COLO829 (cell line): ENCODE data around the gene PHKA2.

Experiments
- DNase-seq: peaks from one replicate; pipeline ENCODE4 v3.0.0; 2012; ENCODE audit warnings: low spot score

The PHKA2 gene

GRCh38 chrX:18887825-18888212 lies 96.1 kb downstream of the PHKA2 start:
- no peak for DNase-seq

GRCh38 chrX:18887177-18887824 lies 96.6 kb downstream of the PHKA2 start:
- DNase-seq = no peak

- peak; percentile 8 for DNase-seq
Measured at GRCh38 chrX:18886344-18887161, 97.4 kb downstream of the PHKA2 start.

GRCh38 chrX:18886005-18886343 lies 97.9 kb downstream of the PHKA2 start:
- DNase-seq = no peak

GRCh38 chrX:18885328-18886004 lies 98.4 kb downstream of the PHKA2 start:
- DNase-seq = no peak

- no peak for DNase-seq
Measured at GRCh38 chrX:18884916-18885315, 99.0 kb downstream of the PHKA2 start.

- no peak for DNase-seq
Measured at GRCh38 chrX:18883961-18884765, 99.8 kb downstream of the PHKA2 start.

GRCh38 chrX:18883234-18883960 lies 100.5 kb downstream of the PHKA2 start:
- DNase-seq = no peak

GRCh38 chrX:18879144-18879543 lies 104.8 kb downstream of the PHKA2 start:
- DNase-seq = no peak

- no peak for DNase-seq
Measured at GRCh38 chrX:18877469-18877868, 106.4 kb downstream of the PHKA2 start.

- no peak for DNase-seq
Measured at GRCh38 chrX:18875256-18875878, 108.5 kb downstream of the PHKA2 start.

- no peak for DNase-seq
Measured at GRCh38 chrX:18874560-18875255, 109.2 kb downstream of the PHKA2 start.

GRCh38 chrX:18873836-18874235 lies 110.1 kb downstream of the PHKA2 start:
- no peak for DNase-seq

- peak; percentile 73 for DNase-seq
Measured at GRCh38 chrX:18873189-18873791, 110.6 kb downstream of the PHKA2 start.

GRCh38 chrX:18872621-18873020 lies 111.3 kb downstream of the PHKA2 start:
- no peak for DNase-seq

GRCh38 chrX:18871970-18872369 lies 111.9 kb downstream of the PHKA2 start:
- no peak for DNase-seq

- DNase-seq = no peak
Measured at GRCh38 chrX:18871161-18871890, 112.6 kb downstream of the PHKA2 start.

- no peak for DNase-seq
Measured at GRCh38 chrX:18864390-18864920, 119.5 kb downstream of the PHKA2 start.

GRCh38 chrX:18861511-18861910 lies 122.4 kb downstream of the PHKA2 start:
- no peak for DNase-seq
